Type B pancreatic cell (in vitro differentiated cells): ENCODE data around the gene KCNAB1. TPM values are rescaled to one million over a fixed set of nuclear protein-coding genes. Genes with fewer than 3 reads are reported as not detected.

Experiments used
- DNase-seq: peaks from one replicate; pipeline ENCODE4 v3.0.0; 2021; ENCODE audit warnings: mixed read lengths; ENCODE audit not compliant: unreplicated experiment; ENCODE audit errors: extremely low spot score
- H3K27ac Mint-ChIP-seq: 2 replicates; pipeline ENCODE4 v1.8.0; 2021; ENCODE audit warnings: mild to moderate bottlenecking, mixed read lengths
- H3K27me3 Mint-ChIP-seq: 2 replicates; pipeline ENCODE4 v1.8.0; 2021; ENCODE audit warnings: mixed read lengths
- H3K36me3 Mint-ChIP-seq: 2 replicates; pipeline ENCODE4 v1.8.0; 2021; ENCODE audit warnings: mixed read lengths
- H3K4me1 Mint-ChIP-seq: one replicate; pipeline ENCODE4 v1.8.0; 2021; ENCODE audit warnings: mixed read lengths; ENCODE audit not compliant: unreplicated experiment
- H3K4me3 Mint-ChIP-seq: 2 replicates; pipeline ENCODE4 v1.8.0; 2021; ENCODE audit warnings: mild to moderate bottlenecking, mixed read lengths
- H3K9me3 Mint-ChIP-seq: 2 replicates; pipeline ENCODE4 v1.8.0; 2021; ENCODE audit warnings: mixed read lengths
- CTCF ChIP-seq: fragments of 200-600 bp; sonication (generic); conservative IDR thresholded peaks from 2 replicates; pipeline ENCODE4 v1.5.0; 2021; ENCODE audit warnings: antibody characterized with exemption, mild to moderate bottlenecking
- total RNA-seq: library from RNA; stranded (reverse); gene quantifications from 2 replicates; pipeline ENCODE4 v1.2.1, GENCODE V29; 2021; ENCODE audit warnings: low replicate concordance

The KCNAB1 gene
- total RNA-seq, 1 donor from 2014 or later, result 6.1 TPM

GRCh38 chr3:156532730-156533129 is 412.4 kb downstream of the KCNAB1 start:
- Mint-ChIP-seq H3K36me3 (no peaks in the 10 kb centered on the region), H3K27me3 (no peaks in the 10 kb centered on the region), H3K27ac (no peak overlapping the region), H3K4me3 (no peak overlapping the region), H3K9me3 (no peaks in the 10 kb centered on the region), H3K4me1 (peaks cover 36% of the 10 kb centered on the region)
- no peak for TF ChIP-seq CTCF
- DNase-seq, result no peak

GRCh38 chr3:156533205-156533604 is 412.8 kb downstream of the KCNAB1 start:
- Mint-ChIP-seq H3K4me1 (peaks cover 34% of the 10 kb centered on the region), H3K27ac (peak overlapping the region; percentile 24), H3K36me3 (no peaks in the 10 kb centered on the region), H3K27me3 (no peaks in the 10 kb centered on the region), H3K9me3 (no peaks in the 10 kb centered on the region), H3K4me3 (no peak overlapping the region)
- TF ChIP-seq CTCF, result no peak
- DNase-seq, result no peak

GRCh38 chr3:156535162-156535627 is 414.8 kb downstream of the KCNAB1 start:
- Mint-ChIP-seq H3K27me3 (no peaks in the 10 kb centered on the region), H3K4me1 (peaks cover 26% of the 10 kb centered on the region), H3K4me3 (peak overlapping the region; percentile 18), H3K27ac (peak overlapping the region; percentile 73), H3K36me3 (no peaks in the 10 kb centered on the region), H3K9me3 (no peaks in the 10 kb centered on the region)
- TF ChIP-seq CTCF, result peak; percentile 51
- DNase-seq, result no peak

- peaks cover 2% of the 10 kb centered on the region for H3K36me3 Mint-ChIP-seq
- peak overlapping the region; percentile 73 for H3K27ac Mint-ChIP-seq
- DNase-seq, result no peak
- H3K9me3 Mint-ChIP-seq, result no peaks in the 10 kb centered on the region
- H3K27me3 Mint-ChIP-seq, result no peaks in the 10 kb centered on the region
- H3K4me3 Mint-ChIP-seq, result no peak overlapping the region
- TF ChIP-seq CTCF, result no peak
- H3K4me1 Mint-ChIP-seq, result peaks cover 26% of the 10 kb centered on the region
Observed at GRCh38 chr3:156535798-156536197, 415.4 kb downstream of the KCNAB1 start.

- no peak for DNase-seq
- no peak for TF ChIP-seq CTCF
- Mint-ChIP-seq H3K4me1 (peaks cover 26% of the 10 kb centered on the region), H3K36me3 (peaks cover 4% of the 10 kb centered on the region), H3K9me3 (no peaks in the 10 kb centered on the region), H3K27ac (peak overlapping the region; percentile 4), H3K27me3 (no peaks in the 10 kb centered on the region), H3K4me3 (no peak overlapping the region)
Observed at GRCh38 chr3:156536524-156537316, 416.3 kb downstream of the KCNAB1 start.
